Thymus (tissue), 11 donors: Measurements from ENCODE around the gene KRT25. TPM values are rescaled to one million over a fixed set of nuclear protein-coding genes. Genes with fewer than 3 reads are reported as not detected.

ENCODE experiments used
- DNase-seq, 9 donors: peaks; one replicate each; pipeline ENCODE4 v3.0.0-alpha.2; 2013; ENCODE audit warnings: low spot score in 9 of 9, low read depth in 6 of 9, missing footprints in 1 of 9
- H3K27ac ChIP-seq, 2 donors: one replicate each; pipeline ENCODE4 v1.5.1; 2013; ENCODE audit warnings: control low read depth in 1 of 2, low read depth in 1 of 2, low read length in 1 of 2, mild to moderate bottlenecking in 1 of 2, moderate library complexity in 1 of 2
- H3K27me3 ChIP-seq, 2 donors: one replicate each; pipeline ENCODE4 v1.5.1; 2013; ENCODE audit warnings: low read length in 1 of 2; ENCODE audit not compliant: control insufficient read depth in 2 of 2, insufficient read depth in 1 of 2
- H3K36me3 ChIP-seq, 2 donors: one replicate each; pipeline ENCODE4 v1.5.1; 2013; ENCODE audit warnings: low read length in 1 of 2, mild to moderate bottlenecking in 1 of 2, moderate library complexity in 1 of 2; ENCODE audit not compliant: control insufficient read depth in 2 of 2, insufficient read depth in 2 of 2
- H3K4me1 ChIP-seq, 2 donors: one replicate each; pipeline ENCODE4 v1.5.1; 2013; ENCODE audit warnings: low read length in 2 of 2; ENCODE audit not compliant: control insufficient read depth in 2 of 2, insufficient read depth in 2 of 2
- H3K4me3 ChIP-seq, 2 donors: one replicate each; pipeline ENCODE4 v1.5.1; 2013; ENCODE audit warnings: low read length in 2 of 2, control low read depth in 1 of 2, mild to moderate bottlenecking in 1 of 2
- H3K9me3 ChIP-seq, 2 donors: one replicate each; pipeline ENCODE4 v1.5.1; 2013; ENCODE audit warnings: low read length in 1 of 2, mild to moderate bottlenecking in 1 of 2; ENCODE audit not compliant: control insufficient read depth in 2 of 2, insufficient read depth in 1 of 2
- WGBS: extraction: QIAGEN DNeasy Blood & Tissue Kit; methylation state at CpG from one replicate; pipeline ENCODE4 v1.1.7; 2013; 5-methylcytosine and 5-hydroxymethylcytosine counted together
- polyA plus RNA-seq: library from polyadenylated mRNA; stranded (reverse); fragments of 200-250 nt; gene quantifications from one replicate; pipeline ENCODE4 v1.2.3, GENCODE V29; 2013
- total RNA-seq: library from RNA; stranded (reverse); fragments of 120-200 nt; gene quantifications from one replicate; pipeline ENCODE4 v1.2.4, GENCODE V29; 2013
- donor health status: healthy.

The KRT25 gene
- total and polyA plus RNA-seq, 2 donors, result 0.19 to 1.0 TPM

GRCh38 chr17:40714473-40714872, 40.7 kb downstream of the KRT25 start:
- H3K9me3 ChIP-seq, result no peaks in the 10 kb centered on the region
- no peak overlapping the region for H3K4me3 ChIP-seq
- WGBS, result 78% methylated on average over 6 of the region's 6 CpGs
- no peak overlapping the region for H3K27ac ChIP-seq
- H3K27me3 ChIP-seq, result peaks cover 0 to 6% of the 10 kb centered on the region in 2 donors
- no peaks in the 10 kb centered on the region for H3K36me3 ChIP-seq
- DNase-seq, result no peak
- H3K4me1 ChIP-seq, result no peaks in the 10 kb centered on the region

GRCh38 chr17:40707745-40708144, 47.4 kb downstream of the KRT25 start:
- H3K4me3 ChIP-seq, result no peak overlapping the region
- H3K27me3 ChIP-seq, result peaks cover 2 to 9% of the 10 kb centered on the region in 2 donors
- 73% methylated on average over 7 of the region's 7 CpGs for WGBS
- H3K36me3 ChIP-seq, result no peaks in the 10 kb centered on the region
- H3K4me1 ChIP-seq, result no peaks in the 10 kb centered on the region
- H3K27ac ChIP-seq, result no peak overlapping the region
- no peaks in the 10 kb centered on the region for H3K9me3 ChIP-seq
- DNase-seq, result no peak

DNA sequence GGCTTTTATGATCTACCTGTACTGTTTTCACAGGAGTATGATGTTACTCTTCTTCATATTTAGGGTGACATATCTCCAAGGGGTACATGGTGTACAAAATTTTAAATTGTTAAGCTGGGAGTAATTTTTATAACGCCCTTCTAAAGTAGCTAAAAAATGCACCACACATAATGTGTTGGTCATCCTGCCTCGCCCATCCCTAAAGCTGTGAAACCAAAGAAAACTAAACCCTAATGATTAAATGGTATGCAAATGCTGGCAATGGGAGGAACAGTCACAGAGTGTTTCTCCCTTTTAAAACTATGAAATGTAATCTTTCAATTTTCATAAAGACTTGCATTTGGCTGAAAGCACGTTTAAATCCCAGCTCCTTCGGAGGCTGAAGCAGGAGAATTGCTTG, 49.5 kb downstream of the KRT25 start:
- H3K27me3 ChIP-seq, result peaks cover 2 to 13% of the 10 kb centered on the region in 2 donors
- H3K36me3 ChIP-seq, result no peaks in the 10 kb centered on the region
- WGBS, result 80% methylated on average over 4 of the region's 4 CpGs
- no peaks in the 10 kb centered on the region for H3K9me3 ChIP-seq
- H3K27ac ChIP-seq, result no peak overlapping the region
- DNase-seq, result no peak
- H3K4me1 ChIP-seq, result no peaks in the 10 kb centered on the region
- H3K4me3 ChIP-seq, result no peak overlapping the region

- Histone ChIP-seq H3K4me3 (no peak within 1 kb of the TSS), H3K4me1 (no peaks in the 10 kb centered on the region), H3K27me3 (peaks cover 2 to 13% of the 10 kb centered on the region in 2 donors), H3K9me3 (no peaks in the 10 kb centered on the region), H3K27ac (no peak within 1 kb of the TSS), H3K36me3 (no peaks in the 10 kb centered on the region)
- 95% methylated on average over 7 of the region's 7 CpGs for WGBS
- DNase-seq, result no peak
Observed at GRCh38 chr17:40703652-40704051, 51.5 kb downstream of the KRT25 start, which contains the start of gene KRT24. Gene KRT24, minus strand, starts transcription at chr17:40703752. Its CDS starts 59 bp downstream, at chr17:40703693.

DNA sequence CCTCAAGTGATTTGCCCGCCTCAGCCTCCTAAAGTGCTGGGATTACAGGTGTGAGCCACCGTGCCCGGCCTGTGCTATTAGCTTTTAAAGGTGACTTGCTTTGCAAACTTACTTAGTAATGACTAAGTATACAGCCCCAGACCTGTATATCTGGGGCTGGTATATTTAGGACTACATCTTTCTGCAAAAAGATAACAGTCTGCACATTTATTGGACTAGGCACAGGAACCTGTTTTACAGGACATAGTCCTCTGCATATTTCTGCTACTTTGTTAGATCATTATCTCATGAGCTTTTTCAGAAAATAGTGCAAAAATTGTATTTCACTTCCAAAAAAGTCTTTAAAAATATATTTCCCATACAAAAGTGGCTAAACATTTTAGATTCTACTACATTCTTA, 52.9 kb downstream of the KRT25 start:
- Histone ChIP-seq H3K27ac (no peak overlapping the region), H3K9me3 (no peaks in the 10 kb centered on the region), H3K36me3 (no peaks in the 10 kb centered on the region), H3K27me3 (peaks cover 0 to 11% of the 10 kb centered on the region in 2 donors), H3K4me3 (no peak overlapping the region), H3K4me1 (no peaks in the 10 kb centered on the region)
- DNase-seq, result no peak
- 97% methylated on average over 3 of the region's 3 CpGs for WGBS

DNA sequence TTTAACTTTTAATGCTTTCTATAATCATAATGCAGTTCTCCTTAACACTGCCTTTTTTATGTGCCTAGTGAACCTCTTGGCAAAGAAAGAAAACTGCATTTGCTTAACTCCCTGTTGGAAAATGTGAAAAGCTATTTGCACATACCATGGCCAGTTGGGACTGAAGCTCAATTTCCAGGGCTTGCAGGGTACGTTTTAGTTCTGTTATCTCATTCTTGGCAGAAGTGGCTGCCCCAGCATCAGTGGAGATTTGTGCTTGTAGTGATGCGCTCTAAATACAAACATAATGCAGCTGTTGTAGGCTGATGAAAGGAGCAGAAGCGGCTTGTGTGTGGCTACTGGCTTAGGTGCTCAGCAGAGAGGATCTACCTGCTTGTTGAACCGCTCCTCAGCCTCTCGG, 55.3 kb downstream of the KRT25 start:
- Histone ChIP-seq H3K4me1 (no peaks in the 10 kb centered on the region), H3K27me3 (peaks cover 0 to 16% of the 10 kb centered on the region in 2 donors), H3K4me3 (no peak overlapping the region), H3K36me3 (no peaks in the 10 kb centered on the region), H3K27ac (no peak overlapping the region), H3K9me3 (no peaks in the 10 kb centered on the region)
- 75% methylated on average over 5 of the region's 5 CpGs for WGBS
- DNase-seq, result no peak

GRCh38 chr17:40699371-40699770, 55.8 kb downstream of the KRT25 start:
- H3K27ac ChIP-seq, result no peak overlapping the region
- no peaks in the 10 kb centered on the region for H3K36me3 ChIP-seq
- H3K9me3 ChIP-seq, result no peaks in the 10 kb centered on the region
- H3K4me1 ChIP-seq, result no peaks in the 10 kb centered on the region
- 88% methylated on average over 9 of the region's 9 CpGs for WGBS
- DNase-seq, result no peak
- H3K4me3 ChIP-seq, result no peak overlapping the region
- peaks cover 0 to 15% of the 10 kb centered on the region in 2 donors for H3K27me3 ChIP-seq

Other genes starting within 250 kb of the KRT25 start
- 60.3 TPM for gene CCR7, start 189.9 kb downstream of the KRT25 start, total RNA-seq
- gene CCR7, start 189.9 kb downstream of the KRT25 start, polyA plus RNA-seq, result 102 TPM
- gene SMARCE1, start 107.5 kb downstream of the KRT25 start, total RNA-seq, result 126 TPM
- gene SMARCE1, start 107.5 kb downstream of the KRT25 start, polyA plus RNA-seq, result 109 TPM
- 0.19 TPM for gene KRT222, start 90.2 kb downstream of the KRT25 start, total RNA-seq
- gene KRT222, start 90.2 kb downstream of the KRT25 start, polyA plus RNA-seq, result 0.84 TPM
- gene KRT24, start 51.6 kb downstream of the KRT25 start, total RNA-seq, result 0.14 TPM
- 1.9 TPM for gene KRT24, start 51.6 kb downstream of the KRT25 start, polyA plus RNA-seq
- not detected for gene KRT26, start 16.9 kb upstream of the KRT25 start, total RNA-seq
- gene KRT26, start 16.9 kb upstream of the KRT25 start, polyA plus RNA-seq, result 0.18 TPM
- gene KRT27, start 27.2 kb upstream of the KRT25 start, total RNA-seq, result 0.14 TPM
- gene KRT27, start 27.2 kb upstream of the KRT25 start, polyA plus RNA-seq, result 1.3 TPM
- gene KRT28, start 44.6 kb upstream of the KRT25 start, total RNA-seq, result 0.05 TPM
- gene KRT28, start 44.6 kb upstream of the KRT25 start, polyA plus RNA-seq, result 0.37 TPM
- 21.1 TPM for gene KRT10, start 67.3 kb upstream of the KRT25 start, total RNA-seq
- gene KRT10, start 67.3 kb upstream of the KRT25 start, polyA plus RNA-seq, result 445 TPM
- gene KRT12, start 111.9 kb upstream of the KRT25 start, total RNA-seq, result 0.52 TPM
- 1.6 TPM for gene KRT12, start 111.9 kb upstream of the KRT25 start, polyA plus RNA-seq
- 0.85 TPM for gene KRT20, start 129.9 kb upstream of the KRT25 start, total RNA-seq
- 3.8 TPM for gene KRT20, start 129.9 kb upstream of the KRT25 start, polyA plus RNA-seq
- 1.5 TPM for gene KRT23, start 182.3 kb upstream of the KRT25 start, total RNA-seq
- 30.7 TPM for gene KRT23, start 182.3 kb upstream of the KRT25 start, polyA plus RNA-seq
- not detected for gene KRT39, start 211.6 kb upstream of the KRT25 start, total RNA-seq
- 0.23 TPM for gene KRT39, start 211.6 kb upstream of the KRT25 start, polyA plus RNA-seq
- gene KRT40, start 229.0 kb upstream of the KRT25 start, total RNA-seq, result 0.09 TPM
- gene KRT40, start 229.0 kb upstream of the KRT25 start, polyA plus RNA-seq, result 0.11 TPM
- gene KRTAP3-3, start 238.8 kb upstream of the KRT25 start, total RNA-seq, result not detected
- 0.87 TPM for gene KRTAP3-3, start 238.8 kb upstream of the KRT25 start, polyA plus RNA-seq
- gene KRTAP3-2, start 244.6 kb upstream of the KRT25 start, total RNA-seq, result not detected
- gene KRTAP3-2, start 244.6 kb upstream of the KRT25 start, polyA plus RNA-seq, result 0.09 TPM